ENCODE results near the gene TP53INP2.

Gene TP53INP2

DNA sequence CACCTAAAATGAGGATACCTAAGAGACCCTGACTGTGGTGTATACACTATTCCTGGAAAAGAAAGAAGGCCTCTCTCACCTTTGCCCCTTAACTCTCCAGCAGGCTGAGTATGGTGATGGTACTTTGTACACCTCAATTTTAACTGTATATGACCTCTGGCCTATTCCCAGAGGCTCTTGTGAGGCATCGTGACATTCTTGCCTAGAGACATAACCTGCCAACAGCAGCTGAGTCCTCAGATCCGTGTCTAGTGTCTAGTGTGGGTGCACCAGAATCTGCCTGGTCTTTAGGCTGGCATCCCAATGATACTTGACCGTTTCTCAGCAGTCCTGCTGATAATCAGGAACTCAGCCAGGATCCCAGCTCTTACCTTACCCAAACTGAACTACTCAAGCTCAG, 20.0 kb downstream of the TP53INP2 start:
- TF ChIP-seq TCF12 (IDR thresholded peaks at IDR 0.05; ENCODE audit: low read depth) (no peak), TAF1 (IDR thresholded peaks at IDR 0.05; ENCODE audit: low read depth) (no peak), EP300 (IDR thresholded peaks at IDR 0.05; ENCODE audit: borderline replicate concordance) (no peak), CREB1 (IDR thresholded peaks at IDR 0.05; ENCODE audit: low read depth) (no peak), TEAD4 (IDR thresholded peaks at IDR 0.05) (no peak), CEBPB (IDR thresholded peaks at IDR 0.05) (no peak), ZBTB7A (IDR thresholded peaks at IDR 0.05; ENCODE audit: low read depth) (no peak), RAD21 (IDR thresholded peaks at IDR 0.05; ENCODE audit: low read depth) (no peak), USF1 (IDR thresholded peaks at IDR 0.05) (no peak), YY1 (IDR thresholded peaks at IDR 0.05; ENCODE audit: low read depth) (no peak), FOXM1 (IDR thresholded peaks at IDR 0.05; ENCODE audit: borderline replicate concordance, low read depth) (no peak), REST (IDR thresholded peaks at IDR 0.05; ENCODE audit: low read depth) (no peak)
- TF ChIP-seq, protein P1, sequence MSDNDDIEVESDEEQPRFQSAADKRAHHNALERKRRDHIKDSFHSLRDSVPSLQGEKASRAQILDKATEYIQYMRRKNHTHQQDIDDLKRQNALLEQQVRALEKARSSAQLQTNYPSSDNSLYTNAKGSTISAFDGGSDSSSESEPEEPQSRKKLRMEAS (IDR thresholded peaks at IDR 0.05): no peak

DNA sequence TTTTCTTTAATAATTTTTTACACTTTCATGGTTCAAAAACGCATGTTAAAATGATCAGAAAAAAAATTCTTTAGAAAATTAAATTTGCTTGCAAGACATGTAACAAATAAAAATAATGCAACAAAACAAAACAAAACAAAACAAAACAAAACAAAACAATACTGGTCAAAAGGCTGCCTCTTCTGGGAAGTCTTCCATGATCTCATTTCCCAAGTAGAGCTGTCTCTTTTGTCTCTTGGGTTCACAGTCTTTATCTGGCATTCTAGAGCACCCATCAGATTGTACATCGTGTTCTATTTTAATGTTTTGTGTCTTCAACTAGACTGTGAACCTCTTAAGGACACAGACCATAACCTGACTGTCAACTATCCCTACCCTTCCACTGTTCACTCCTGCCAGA, 25.3 kb downstream of the TP53INP2 start:
- TF ChIP-seq EP300 (IDR thresholded peaks at IDR 0.05; ENCODE audit: borderline replicate concordance): no peak
- TF ChIP-seq YY1 (IDR thresholded peaks at IDR 0.05; ENCODE audit: low read depth): no peak
- no peak for TF ChIP-seq TEAD4 (IDR thresholded peaks at IDR 0.05)
- no peak for TF ChIP-seq TAF1 (IDR thresholded peaks at IDR 0.05; ENCODE audit: low read depth)
- TF ChIP-seq REST (IDR thresholded peaks at IDR 0.05; ENCODE audit: low read depth): no peak
- no peak for TF ChIP-seq CEBPB (IDR thresholded peaks at IDR 0.05)
- TF ChIP-seq ZBTB7A (IDR thresholded peaks at IDR 0.05; ENCODE audit: low read depth): no peak
- TF ChIP-seq TCF12 (IDR thresholded peaks at IDR 0.05; ENCODE audit: low read depth): no peak
- no peak for TF ChIP-seq FOXM1 (IDR thresholded peaks at IDR 0.05; ENCODE audit: borderline replicate concordance, low read depth)
- no peak for TF ChIP-seq USF1 (IDR thresholded peaks at IDR 0.05)
- TF ChIP-seq, protein P1 (IDR thresholded peaks at IDR 0.05): no peak
- TF ChIP-seq CREB1 (IDR thresholded peaks at IDR 0.05; ENCODE audit: low read depth): no peak
- no peak for TF ChIP-seq NFIC (IDR thresholded peaks at IDR 0.05)
- TF ChIP-seq EGR1 (IDR thresholded peaks at IDR 0.05): no peak
- TF ChIP-seq RAD21 (IDR thresholded peaks at IDR 0.05; ENCODE audit: low read depth): no peak

- TF ChIP-seq TAF1 (IDR thresholded peaks at IDR 0.05; ENCODE audit: low read depth): no peak
- TF ChIP-seq USF1 (IDR thresholded peaks at IDR 0.05): no peak
- no peak for TF ChIP-seq NFIC (IDR thresholded peaks at IDR 0.05)
- TF ChIP-seq, protein P1 (IDR thresholded peaks at IDR 0.05): no peak
- no peak for TF ChIP-seq FOXM1 (IDR thresholded peaks at IDR 0.05; ENCODE audit: borderline replicate concordance, low read depth)
- TF ChIP-seq CEBPB (IDR thresholded peaks at IDR 0.05): no peak
- TF ChIP-seq RAD21 (IDR thresholded peaks at IDR 0.05; ENCODE audit: low read depth): no peak
- no peak for TF ChIP-seq ZBTB7A (IDR thresholded peaks at IDR 0.05; ENCODE audit: low read depth)
- no peak for TF ChIP-seq REST (IDR thresholded peaks at IDR 0.05; ENCODE audit: low read depth)
- no peak for TF ChIP-seq CREB1 (IDR thresholded peaks at IDR 0.05; ENCODE audit: low read depth)
- TF ChIP-seq EGR1 (IDR thresholded peaks at IDR 0.05): no peak
- TF ChIP-seq EP300 (IDR thresholded peaks at IDR 0.05; ENCODE audit: borderline replicate concordance): no peak
Observed at GRCh38 chr20:34732523-34732922, 28.4 kb downstream of the TP53INP2 start.

All from Ishikawa (cell line).